GM19239 (cell line): ENCODE results near the gene NKAIN2.

Source experiments
- DNase-seq: peaks from one replicate; pipeline ENCODE4 v3.0.0; 2011; ENCODE audit warnings: low spot score; ENCODE audit not compliant: insufficient read length
- FAIRE-seq: peaks from 2 replicates; lab custom pipeline; 2011; peaks lifted over from hg19 to GRCh38; lab: Jason Lieb, UNC

NKAIN2 gene

DNA sequence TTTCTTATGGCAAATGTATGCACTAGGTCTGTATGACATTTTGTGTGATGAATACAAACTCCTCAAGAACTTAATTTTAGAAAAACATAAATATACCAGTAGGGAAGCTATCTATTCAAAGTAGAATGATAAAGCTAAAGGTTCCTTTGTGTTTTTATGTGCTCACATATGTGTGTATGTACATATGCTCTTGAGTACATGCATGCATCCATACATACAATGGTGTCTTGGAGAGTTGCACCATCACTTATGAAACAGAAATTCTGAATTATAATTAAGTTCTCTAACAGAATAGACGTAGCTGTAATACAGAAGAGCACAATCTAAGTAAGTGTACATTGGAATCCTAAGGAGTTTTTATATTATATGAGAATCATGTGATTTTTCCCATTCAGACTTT is 2.3 kb downstream of the NKAIN2 start:
- DNase-seq (no peak), FAIRE-seq (no peak)

DNA sequence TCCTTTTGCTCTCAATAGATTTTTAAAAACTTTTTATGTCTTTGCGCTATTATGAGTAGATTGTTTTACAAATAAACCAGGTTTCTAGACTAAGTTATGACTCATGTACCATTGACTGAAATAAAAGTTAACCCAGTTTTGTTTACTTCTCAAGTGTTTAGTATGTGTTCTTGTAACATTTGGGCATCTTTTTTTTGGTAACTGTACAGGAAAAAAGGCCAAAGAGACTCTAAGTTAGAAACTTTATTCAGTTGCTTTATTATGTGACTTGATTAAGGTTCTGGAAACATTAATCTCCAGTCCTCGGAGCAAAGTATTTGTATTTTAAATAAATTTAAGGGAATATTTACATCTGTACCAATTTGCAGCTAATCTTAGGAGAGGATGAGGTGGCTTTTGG is 2.9 kb downstream of the NKAIN2 start:
- no peak for FAIRE-seq
- DNase-seq, result no peak

DNA sequence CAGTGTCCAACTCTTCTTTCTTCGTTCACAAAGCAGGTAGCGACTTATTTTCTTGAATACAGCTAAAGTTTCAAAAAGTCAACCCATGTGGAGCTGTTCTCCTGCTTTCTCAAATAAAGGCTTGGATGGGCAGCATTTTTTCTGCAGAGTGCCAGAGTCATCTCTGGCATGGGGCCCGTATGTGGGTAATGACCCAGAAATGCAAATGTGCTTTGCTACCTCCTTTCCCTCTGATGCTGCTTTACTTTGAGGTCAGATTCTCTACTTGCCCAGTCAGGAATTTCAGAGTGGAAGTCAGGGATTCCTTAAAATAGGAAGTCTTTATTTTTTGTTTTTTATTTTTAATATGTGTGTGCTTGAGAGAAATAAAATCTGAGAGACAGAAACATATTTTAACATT is 4.9 kb downstream of the NKAIN2 start:
- no peak for DNase-seq
- FAIRE-seq, result no peak

DNA sequence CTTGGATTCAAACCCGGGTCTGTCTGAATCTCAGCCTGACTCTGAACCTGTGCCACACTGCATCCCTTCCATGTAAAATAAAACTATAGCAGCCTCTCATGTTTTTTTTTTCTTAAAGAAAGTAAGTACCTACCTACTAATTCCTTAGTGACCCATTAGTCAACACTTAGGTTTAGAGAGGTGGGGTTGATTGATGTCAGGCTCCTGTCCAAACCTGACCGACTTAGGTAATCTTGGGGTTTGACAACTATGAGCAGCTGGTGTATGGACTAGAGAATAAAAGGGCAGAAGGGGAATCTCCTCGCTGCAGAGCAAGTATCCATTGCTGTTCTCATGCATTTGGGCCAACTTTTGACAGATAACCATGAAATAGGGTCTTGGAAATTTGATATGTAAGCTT is 6.5 kb downstream of the NKAIN2 start:
- DNase-seq (no peak), FAIRE-seq (no peak)

DNA sequence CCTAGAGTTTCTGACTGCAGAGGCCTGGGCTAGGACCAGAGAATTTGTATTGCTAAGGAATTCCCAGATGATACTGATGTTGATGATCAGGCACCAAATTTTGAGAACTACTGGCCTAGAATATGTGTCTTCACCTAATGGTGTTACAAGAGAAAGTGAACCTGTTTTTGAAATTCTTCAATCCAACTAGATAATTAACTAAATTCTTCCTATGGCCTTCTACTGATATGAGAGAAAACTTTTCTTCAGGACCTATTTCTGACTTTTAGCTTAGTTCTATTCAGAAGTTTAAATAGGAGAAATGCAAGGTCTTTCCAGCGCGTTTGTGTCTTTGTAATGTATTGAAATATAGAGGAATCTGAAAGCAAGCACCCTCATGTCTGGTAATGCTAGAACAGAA is 7.3 kb downstream of the NKAIN2 start:
- FAIRE-seq (no peak), DNase-seq (no peak)

DNA sequence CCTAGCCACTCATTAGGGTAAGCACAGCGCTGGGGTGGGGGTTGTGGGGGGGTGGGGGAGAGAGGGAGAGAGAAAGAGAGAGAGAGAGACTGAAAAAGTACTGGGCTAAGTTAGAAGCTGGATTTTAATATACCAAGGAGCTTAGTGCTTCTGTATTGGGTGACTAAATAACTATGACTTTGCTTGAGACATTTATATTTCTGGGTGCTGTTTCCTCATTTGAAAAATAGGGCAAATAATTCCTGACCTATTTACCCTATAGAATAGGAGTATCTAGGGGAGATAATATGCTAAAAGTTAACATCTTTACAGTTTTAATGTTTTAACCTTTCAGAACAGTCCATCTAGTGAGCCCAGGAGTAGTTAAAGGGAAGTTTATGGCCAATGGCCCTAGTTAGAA is 7.7 kb downstream of the NKAIN2 start:
- FAIRE-seq, result no peak
- no peak for DNase-seq

DNA sequence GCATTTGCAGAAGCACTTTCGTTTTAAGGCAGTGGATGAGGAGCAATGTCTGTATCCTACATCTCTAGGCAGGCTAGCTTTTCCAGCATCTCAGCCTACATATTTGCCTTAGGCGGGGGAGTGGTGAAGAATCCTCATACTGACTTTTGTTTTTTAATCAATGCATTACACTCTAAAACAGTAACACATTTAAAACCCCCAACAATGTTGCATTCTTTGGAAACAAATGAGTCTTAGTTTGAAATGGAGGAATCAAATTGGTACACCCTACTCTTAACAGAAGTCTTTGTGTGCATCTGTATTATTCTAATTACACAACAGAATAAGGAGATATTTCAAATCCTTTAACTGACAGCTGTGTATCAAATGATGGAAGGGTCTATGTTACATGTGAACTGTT is 9.0 kb downstream of the NKAIN2 start:
- no peak for FAIRE-seq
- no peak for DNase-seq

DNA sequence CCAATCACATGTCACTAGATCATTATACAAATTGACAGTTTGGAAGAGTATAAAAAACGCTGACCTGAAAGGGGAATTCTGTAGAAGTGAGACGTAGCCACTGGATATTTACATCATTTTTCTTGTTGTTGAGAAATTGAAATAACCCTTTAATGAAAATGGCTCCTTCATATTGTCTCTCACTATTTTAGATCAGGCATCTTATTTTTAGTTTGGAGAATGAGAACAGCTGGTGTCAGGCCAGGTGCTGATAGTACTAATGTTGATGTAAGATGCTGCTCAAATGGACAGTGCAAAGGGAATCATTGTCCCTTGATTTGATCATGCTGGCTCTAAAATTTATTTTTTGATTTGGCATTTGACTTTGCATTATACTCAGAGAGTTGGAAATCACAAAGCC is 17.4 kb downstream of the NKAIN2 start:
- DNase-seq (no peak), FAIRE-seq (no peak)

DNA sequence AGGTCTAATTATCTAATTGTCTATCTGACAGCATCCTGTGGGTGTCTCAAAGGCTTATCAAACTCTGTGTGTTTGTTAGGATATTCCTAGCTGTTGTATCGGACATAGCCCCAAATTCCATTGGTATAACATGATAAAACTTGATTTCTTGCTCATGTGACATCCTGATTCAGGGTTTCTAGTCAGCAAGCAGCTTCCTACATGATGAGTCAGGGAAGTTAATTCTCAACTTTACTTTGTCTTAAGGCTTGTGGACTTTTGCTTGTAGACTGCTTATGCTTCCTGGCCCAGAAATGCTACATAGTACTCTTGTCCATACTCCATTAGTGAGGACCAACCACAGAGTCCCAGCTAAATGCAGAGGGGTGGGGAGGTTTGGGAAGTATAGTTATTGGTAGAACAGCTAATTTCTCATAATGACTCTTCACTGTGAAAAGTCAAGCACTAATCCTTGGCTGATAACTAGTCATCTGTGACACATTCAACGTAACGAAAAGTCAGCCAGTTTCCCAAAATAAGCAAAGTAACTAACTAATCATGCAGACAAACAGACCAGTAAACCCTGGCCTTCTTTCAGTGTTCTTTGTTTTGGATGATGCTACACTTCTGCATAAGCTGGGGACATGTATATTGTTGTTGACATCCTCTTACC is 25.8 kb downstream of the NKAIN2 start:
- FAIRE-seq, result no peak

DNA sequence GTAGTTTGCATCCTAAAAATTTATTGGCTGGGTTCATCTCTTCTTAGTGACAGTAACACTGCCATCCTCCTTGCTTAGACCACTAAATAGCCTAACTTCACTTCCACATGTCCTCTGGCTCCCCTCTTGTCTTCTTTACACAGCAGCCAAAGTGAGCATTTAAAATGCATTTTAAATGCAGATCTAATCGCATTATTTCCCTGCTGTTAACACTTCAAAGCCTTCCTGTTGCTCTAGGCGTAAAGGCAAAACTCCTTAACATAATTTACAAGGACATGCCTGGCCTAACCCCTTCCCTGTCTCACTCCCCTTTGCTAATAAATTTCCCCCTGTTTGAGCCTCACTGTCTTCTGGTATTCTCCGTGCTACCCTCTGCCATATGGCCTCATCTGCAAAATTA is 26.5 kb downstream of the NKAIN2 start:
- no peak for DNase-seq
- FAIRE-seq, result no peak

More for the DNA sequence above, 25.8 kb downstream of the NKAIN2 start:
- no peak for DNase-seq

DNA sequence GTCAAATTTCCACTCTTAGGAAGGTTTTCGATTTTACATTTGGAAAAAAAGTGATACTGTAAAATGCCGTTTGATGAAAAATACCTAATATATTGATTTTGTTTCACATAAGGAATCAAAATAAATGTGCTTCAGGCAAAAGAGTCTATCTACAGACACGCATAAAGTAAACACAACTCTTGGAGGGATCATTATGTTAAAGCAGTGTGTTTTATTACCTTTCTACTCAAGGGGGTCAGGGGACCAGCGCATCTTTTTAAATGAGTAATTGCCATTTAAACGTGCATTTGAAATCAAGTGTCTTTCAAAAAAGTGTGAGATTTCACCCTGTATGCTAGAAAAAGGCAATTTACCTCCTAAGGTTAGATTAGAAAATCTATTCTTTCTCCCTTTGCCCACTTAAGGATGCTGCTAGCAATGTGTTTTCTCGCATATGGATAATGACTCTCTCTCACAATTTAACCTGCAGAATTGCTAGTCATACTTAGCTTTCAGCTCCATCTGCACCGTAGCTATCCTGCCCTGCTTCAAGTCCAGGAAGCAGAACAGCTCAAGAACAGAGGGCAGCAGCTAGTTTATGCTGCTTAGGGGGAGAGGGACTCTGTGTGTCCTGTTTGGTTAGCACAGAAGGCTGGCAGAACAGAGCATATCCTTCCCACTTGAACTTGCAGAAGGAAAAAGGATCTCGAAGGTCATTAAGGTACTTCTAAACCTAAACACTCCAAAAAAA is 35.0 kb downstream of the NKAIN2 start:
- DNase-seq (no peak), FAIRE-seq (no peak)

DNA sequence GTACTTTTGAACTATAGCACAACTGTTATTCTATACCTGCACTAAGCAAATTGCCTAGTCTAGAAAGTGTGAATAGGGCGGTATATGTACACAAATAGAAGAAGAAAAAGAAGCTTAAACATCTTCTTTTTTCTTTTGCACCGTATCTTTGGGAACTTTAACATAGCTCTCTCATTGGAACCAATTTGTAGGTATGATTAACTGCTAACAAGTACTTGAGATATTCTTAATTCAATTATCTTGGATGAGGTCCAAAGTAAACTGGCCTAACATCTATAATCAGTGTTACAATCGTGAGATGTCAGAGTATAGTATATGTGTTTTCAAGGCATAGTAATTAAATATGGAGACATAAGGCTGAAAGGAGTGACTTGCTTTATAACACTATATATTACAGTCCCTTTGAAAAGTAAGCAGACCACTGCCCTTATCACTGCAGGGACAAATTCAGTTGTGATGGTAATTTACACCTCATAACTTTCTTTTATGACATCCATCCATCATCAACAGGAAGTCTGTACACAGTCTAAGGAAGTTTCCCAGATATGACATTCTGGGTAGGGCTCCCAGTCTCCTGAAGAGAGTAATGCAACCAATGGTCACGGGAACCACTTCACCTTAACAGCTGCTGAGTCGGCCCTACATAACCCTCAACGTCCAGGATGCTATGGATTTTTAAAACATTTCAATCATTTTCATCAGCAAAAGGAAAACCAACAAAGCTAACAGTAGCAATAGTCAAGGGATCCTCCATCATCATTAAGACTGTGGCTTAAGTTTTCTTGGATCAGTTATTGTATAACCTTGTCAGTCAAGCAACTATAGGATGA is 37.6 kb downstream of the NKAIN2 start:
- peak; percentile 44 for FAIRE-seq
- no peak for DNase-seq

DNA sequence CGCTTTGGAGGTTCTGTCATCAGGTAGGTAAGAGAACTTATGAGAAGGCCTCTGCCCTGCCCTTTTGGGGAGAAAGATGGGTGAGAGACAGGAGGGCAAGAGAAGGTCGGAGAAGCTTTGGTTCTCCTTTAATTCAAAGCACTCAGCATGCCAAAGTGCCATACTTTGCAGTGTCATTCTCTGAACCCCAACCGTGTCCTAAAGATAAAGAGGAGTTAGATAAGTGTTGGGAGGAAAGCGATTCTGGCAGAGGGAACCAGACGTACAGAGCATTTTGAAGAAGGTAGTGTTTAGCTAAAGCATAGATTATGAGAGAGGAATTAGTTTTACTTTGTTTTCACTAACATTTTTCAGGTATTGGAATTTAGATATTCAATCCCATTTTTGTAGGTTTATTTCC is 40.3 kb downstream of the NKAIN2 start:
- DNase-seq, result no peak
- FAIRE-seq, result no peak

DNA sequence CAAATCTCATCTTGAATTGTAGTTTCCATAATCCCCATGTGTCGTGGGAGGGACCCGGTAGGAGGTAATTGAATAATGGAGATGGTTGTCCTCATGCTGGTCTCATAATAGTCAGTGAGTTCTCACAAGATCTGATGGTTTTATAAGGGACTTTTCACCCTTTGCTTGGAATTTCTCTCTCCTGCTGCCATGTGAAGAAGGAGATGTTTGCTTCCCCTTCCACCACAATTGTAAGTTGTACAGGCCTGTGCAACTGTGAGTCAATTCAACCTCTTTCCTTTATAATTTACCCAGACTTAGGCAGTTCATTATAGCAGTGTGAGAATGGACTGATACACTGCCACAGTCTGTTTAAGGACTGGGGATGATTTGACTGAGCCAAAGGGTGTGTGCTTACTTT is 44.7 kb downstream of the NKAIN2 start:
- DNase-seq (no peak), FAIRE-seq (no peak)

DNA sequence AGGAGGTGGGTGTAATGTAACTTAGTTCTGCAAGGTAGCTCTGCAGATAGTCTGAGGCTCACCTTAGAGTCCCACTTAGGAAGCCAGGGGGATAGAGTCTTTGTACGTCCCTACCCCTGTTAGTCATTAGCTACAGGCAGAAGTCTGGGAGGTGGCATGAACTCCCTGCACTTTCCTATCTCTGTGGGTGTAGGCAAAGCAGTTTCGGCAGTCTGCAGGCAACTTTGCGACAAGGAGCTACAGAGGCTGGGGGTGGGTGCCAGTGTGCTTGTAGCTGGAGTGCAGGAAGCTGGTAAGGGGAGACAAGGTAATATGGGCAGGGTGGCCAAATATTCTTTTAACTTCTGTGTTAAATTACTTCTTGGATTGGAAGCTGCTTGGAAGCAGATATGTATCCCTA is 45.7 kb downstream of the NKAIN2 start:
- DNase-seq, result no peak
- FAIRE-seq, result no peak

DNA sequence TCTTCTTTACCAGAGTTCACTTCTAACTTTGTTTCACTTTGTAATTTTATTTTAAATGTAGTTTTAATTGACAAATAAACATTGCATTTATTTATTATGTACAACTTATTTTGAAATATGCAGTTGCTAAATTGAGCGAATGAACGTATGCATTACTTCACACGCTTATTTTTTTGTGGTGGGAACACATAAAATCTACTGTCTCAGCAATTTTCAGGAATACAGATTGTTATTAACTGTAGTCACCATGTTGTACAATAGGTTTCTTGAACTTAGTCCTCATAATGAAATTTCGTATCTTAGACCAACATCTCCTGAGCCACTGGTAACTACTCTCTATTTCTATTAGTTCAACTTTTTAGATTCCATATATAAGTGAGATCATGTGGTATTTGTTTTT is 46.9 kb downstream of the NKAIN2 start:
- FAIRE-seq (no peak), DNase-seq (no peak)

DNA sequence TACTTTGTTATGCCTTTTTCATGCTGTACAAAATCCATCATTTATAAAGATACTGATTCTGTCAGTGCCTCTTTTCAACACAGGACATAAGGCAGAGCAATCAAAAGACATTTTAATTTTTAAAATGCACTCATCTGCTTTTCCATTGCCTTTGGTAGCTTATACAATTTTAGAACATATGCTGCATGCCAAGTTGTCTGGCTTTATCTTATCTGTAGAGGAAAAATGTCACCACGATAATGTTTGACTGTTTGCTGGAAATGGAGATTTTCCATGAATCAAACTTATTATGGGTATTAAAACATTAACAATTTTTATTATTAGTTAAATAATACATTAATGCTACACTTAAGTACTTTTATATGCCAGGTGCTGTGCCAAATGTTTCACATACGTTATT is 50.5 kb downstream of the NKAIN2 start:
- no peak for FAIRE-seq
- DNase-seq, result no peak

DNA sequence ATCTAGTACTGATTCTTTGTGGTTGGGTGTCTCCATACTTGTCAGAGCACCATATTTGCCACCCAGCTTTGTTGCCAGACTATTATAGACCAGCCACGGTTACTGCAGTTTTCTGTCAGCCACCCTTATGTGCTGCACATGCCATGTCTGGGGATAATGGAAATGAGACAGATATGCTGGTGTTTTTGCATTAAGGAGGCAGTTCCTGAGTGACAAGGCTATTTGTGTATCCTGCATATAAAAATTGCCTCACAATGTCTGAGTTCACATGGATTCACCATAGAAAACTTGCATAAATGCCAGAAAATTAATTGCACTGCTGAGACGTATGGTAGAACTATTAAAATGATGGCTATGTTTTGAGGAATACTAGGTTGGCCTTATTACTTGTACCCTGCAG is 51.8 kb downstream of the NKAIN2 start:
- no peak for DNase-seq
- no peak for FAIRE-seq

DNA sequence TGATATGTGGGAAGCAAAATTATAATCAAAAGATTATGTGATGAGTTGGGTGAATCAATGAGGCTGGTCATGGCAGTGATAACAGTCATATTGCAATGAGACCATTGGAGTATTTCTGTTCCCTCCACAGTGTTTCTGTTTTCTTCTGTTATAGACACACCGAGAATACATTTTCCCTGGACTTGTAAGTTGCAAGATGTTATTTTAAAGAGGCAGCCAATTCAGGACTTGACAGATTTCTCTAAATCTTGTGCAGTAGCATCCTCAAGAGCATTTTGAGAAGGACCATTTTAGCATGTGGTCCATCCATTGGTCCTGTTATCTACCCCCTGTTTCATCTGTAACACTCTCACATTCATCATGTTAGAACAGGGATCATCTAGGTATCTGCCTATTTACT is 55.6 kb downstream of the NKAIN2 start:
- no peak for FAIRE-seq

DNA sequence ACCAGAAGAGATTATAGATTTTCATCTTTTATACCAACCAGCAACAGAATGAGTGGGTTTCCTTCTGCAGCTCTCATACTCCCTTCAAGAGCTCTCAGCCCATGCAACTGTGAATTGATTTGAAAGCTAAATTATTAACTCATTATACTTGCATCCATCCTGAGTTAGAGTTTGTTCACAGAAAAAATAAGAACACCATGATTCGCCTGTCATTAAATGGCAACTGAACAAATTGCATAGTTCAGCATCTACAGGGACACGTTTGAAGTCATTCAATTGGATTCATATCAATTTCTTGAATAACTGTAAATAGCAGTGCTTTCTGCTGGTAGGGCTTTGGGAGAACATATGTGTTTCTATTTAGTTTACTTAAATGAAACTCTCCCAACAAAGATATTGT is 65.7 kb downstream of the NKAIN2 start:
- no peak for FAIRE-seq
- DNase-seq, result no peak

More for the DNA sequence above, 55.6 kb downstream of the NKAIN2 start:
- DNase-seq, result no peak

DNA sequence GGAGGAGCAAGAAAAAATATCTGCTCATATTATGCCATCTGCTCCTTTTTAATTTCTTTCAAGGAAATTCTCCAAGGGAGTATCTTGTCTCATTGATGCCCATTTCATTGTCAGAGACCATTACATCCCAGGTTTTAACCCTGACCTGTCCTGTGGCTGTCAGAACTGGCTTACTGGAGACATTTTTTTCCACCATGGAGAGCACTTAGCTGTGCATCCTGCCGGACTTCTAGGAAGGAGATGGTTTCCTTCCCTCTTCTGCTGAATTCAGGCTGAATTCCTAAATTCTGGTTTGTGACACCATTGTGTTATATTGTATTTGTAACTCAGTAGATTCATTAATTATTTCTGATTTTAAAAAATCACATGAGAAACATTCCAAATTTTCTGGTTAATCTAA is 70.3 kb downstream of the NKAIN2 start:
- no peak for DNase-seq
- FAIRE-seq, result no peak
